HEK293 (cell line): ENCODE measurements around the gene CLTC.

Experiments used
- CTCF ChIA-PET: fragments of 350-600 bp; formaldehyde crosslinking; extraction: SDS; loops from one replicate; lab custom pipeline; 2021; ENCODE audit warnings: antibody characterized with exemption; lab: Yijun Ruan, JAX
- POLR2A ChIA-PET: fragments of 300-600 bp; formaldehyde crosslinking; extraction: SDS; loops from one replicate; lab custom pipeline; 2020; ENCODE audit warnings: antibody characterized with exemption, inconsistent platforms; lab: Yijun Ruan, JAX
- H3K27ac ChIP-seq: fragments of 200-500 bp; sonication (Bioruptor generic); 2 replicates; pipeline ENCODE4 v1.5.1; 2014; ENCODE audit warnings: low read depth, low read length, control low read depth, inconsistent platforms; ENCODE audit errors: extremely low read depth
- H3K36me3 ChIP-seq, 2 experiments: fragments of 200-500 bp in 1 of 2; sonication (Bioruptor generic) in 1 of 2; 1 replicate in 1 of 2; 2 replicates in 1 of 2; pipeline ENCODE4 v1.5.1; 2014 to 2017; ENCODE audit warnings: inconsistent platforms in 2 of 2, low read length in 2 of 2; ENCODE audit not compliant: control insufficient read depth in 2 of 2, insufficient read depth in 1 of 2
- H3K4me1 ChIP-seq: fragments of 200-500 bp; sonication (Bioruptor generic); 2 replicates; pipeline ENCODE4 v1.5.1; 2014; ENCODE audit warnings: mild to moderate bottlenecking, low read length, inconsistent platforms; ENCODE audit not compliant: control insufficient read depth, insufficient read depth
- H3K4me3 ChIP-seq: 2 replicates; pipeline ENCODE4 v1.5.1; 2011; ENCODE audit warnings: low read depth, mild to moderate bottlenecking, control low read depth, low read length, moderate library complexity
- H3K9me3 ChIP-seq: fragments of 200-500 bp; sonication (Bioruptor generic); 2 replicates; pipeline ENCODE4 v1.5.1; 2014; ENCODE audit warnings: low read depth, low read length, inconsistent platforms; ENCODE audit not compliant: control insufficient read depth, insufficient read depth
- KLF10 ChIP-seq: fragments of 450-650 bp; IDR thresholded peaks from 2 replicates; pipeline ENCODE4 v1.5.1; 2018; ENCODE audit warnings: missing biosample characterization, mild to moderate bottlenecking, missing genetic modification characterization
- KLF8 ChIP-seq: fragments of 450-650 bp; formaldehyde crosslinking; IDR thresholded peaks from 2 replicates; pipeline ENCODE4 v1.5.1; 2016; ENCODE audit warnings: missing biosample characterization, missing genetic modification characterization
- MYNN ChIP-seq: fragments of 450-650 bp; formaldehyde crosslinking; IDR thresholded peaks from 2 replicates; pipeline ENCODE4 v1.5.1; 2016; ENCODE audit warnings: missing biosample characterization, missing genetic modification characterization, borderline replicate concordance
- MZF1 ChIP-seq: fragments of 450-650 bp; formaldehyde crosslinking; IDR thresholded peaks from 2 replicates; pipeline ENCODE4 v1.5.1; 2017; ENCODE audit warnings: missing biosample characterization, missing genetic modification characterization, borderline replicate concordance
- TCF7L2 ChIP-seq: IDR thresholded peaks from 2 replicates; pipeline ENCODE4 v1.6.1; 2011; ENCODE audit warnings: low read depth, mild to moderate bottlenecking, inconsistent platforms, low read length, moderate library complexity, borderline replicate concordance
- ZBTB11 ChIP-seq: fragments of 450-650 bp; formaldehyde crosslinking; conservative IDR thresholded peaks from 2 replicates; pipeline ENCODE4 v1.5.1; 2016; ENCODE audit warnings: low read depth, missing biosample characterization, missing genetic modification characterization
- ZBTB48 ChIP-seq: fragments of 450-650 bp; formaldehyde crosslinking; IDR thresholded peaks from 2 replicates; pipeline ENCODE4 v1.5.1; 2016; ENCODE audit warnings: missing biosample characterization, missing genetic modification characterization
- ZBTB7A ChIP-seq: fragments of 450-650 bp; formaldehyde crosslinking; IDR thresholded peaks from 2 replicates; pipeline ENCODE4 v1.5.1; 2016; ENCODE audit warnings: low read depth, missing biosample characterization, missing genetic modification characterization
- ZFP37 ChIP-seq: fragments of 450-650 bp; formaldehyde crosslinking; IDR thresholded peaks from 2 replicates; pipeline ENCODE4 v1.5.1; 2016; ENCODE audit warnings: missing biosample characterization, missing genetic modification characterization
- ZFP69B ChIP-seq: fragments of 450-650 bp; formaldehyde crosslinking; IDR thresholded peaks from 2 replicates; pipeline ENCODE4 v1.5.1; 2016; ENCODE audit warnings: missing biosample characterization, missing genetic modification characterization
- ZNF157 ChIP-seq: fragments of 450-650 bp; formaldehyde crosslinking; IDR thresholded peaks from 2 replicates; pipeline ENCODE4 v1.5.1; 2016; ENCODE audit warnings: missing biosample characterization, missing genetic modification characterization
- ZNF169 ChIP-seq: fragments of 450-650 bp; formaldehyde crosslinking; IDR thresholded peaks from 2 replicates; pipeline ENCODE4 v1.5.1; 2016; ENCODE audit warnings: missing biosample characterization, missing genetic modification characterization
- ZNF266 ChIP-seq: fragments of 450-650 bp; formaldehyde crosslinking; IDR thresholded peaks from 2 replicates; pipeline ENCODE4 v1.5.1; 2016; ENCODE audit warnings: missing biosample characterization, missing genetic modification characterization, low read depth
- ZNF335 ChIP-seq: fragments of 450-650 bp; formaldehyde crosslinking; conservative IDR thresholded peaks from 2 replicates; pipeline ENCODE4 v1.5.1; 2016; ENCODE audit warnings: missing biosample characterization, missing genetic modification characterization
- ZNF510 ChIP-seq: fragments of 450-650 bp; formaldehyde crosslinking; IDR thresholded peaks from 2 replicates; pipeline ENCODE4 v1.5.1; 2018; ENCODE audit warnings: mild to moderate bottlenecking, missing genetic modification characterization, missing biosample characterization; ENCODE audit not compliant: insufficient replicate concordance
- ZNF518A ChIP-seq: fragments of 450-650 bp; formaldehyde crosslinking; conservative IDR thresholded peaks from 2 replicates; pipeline ENCODE4 v1.5.1; 2016; ENCODE audit warnings: low read depth, missing biosample characterization, missing genetic modification characterization
- ZNF521 ChIP-seq: fragments of 450-650 bp; formaldehyde crosslinking; IDR thresholded peaks from 2 replicates; pipeline ENCODE4 v1.5.1; 2017; ENCODE audit warnings: missing biosample characterization, mild to moderate bottlenecking, missing genetic modification characterization
- ZNF529 ChIP-seq: fragments of 450-650 bp; formaldehyde crosslinking; IDR thresholded peaks from 2 replicates; pipeline ENCODE4 v1.5.1; 2017; ENCODE audit warnings: missing genetic modification characterization, missing biosample characterization; ENCODE audit not compliant: insufficient replicate concordance
- ZNF530 ChIP-seq: fragments of 450-650 bp; formaldehyde crosslinking; IDR thresholded peaks from 2 replicates; pipeline ENCODE4 v1.5.1; 2016; ENCODE audit warnings: low read depth, missing biosample characterization, missing genetic modification characterization
- ZNF549 ChIP-seq: fragments of 450-650 bp; IDR thresholded peaks from 2 replicates; pipeline ENCODE4 v1.5.1; 2018; ENCODE audit warnings: missing biosample characterization, missing genetic modification characterization, mild to moderate bottlenecking, inconsistent platforms, moderate library complexity
- ZNF580 ChIP-seq: fragments of 450-650 bp; formaldehyde crosslinking; IDR thresholded peaks from 2 replicates; pipeline ENCODE4 v1.5.1; 2016; ENCODE audit warnings: missing biosample characterization, missing genetic modification characterization
- ZNF645 ChIP-seq: fragments of 450-650 bp; formaldehyde crosslinking; IDR thresholded peaks from 2 replicates; pipeline ENCODE4; 2016; ENCODE audit warnings: missing biosample characterization, missing genetic modification characterization

The CLTC gene

GRCh38 chr17:59632398-59632797 lies 12.7 kb downstream of the CLTC start:
- Histone ChIP-seq H3K4me3 (no peak overlapping the region), H3K27ac (no peak overlapping the region), H3K9me3 (no peaks in the 10 kb centered on the region), H3K4me1 (peaks cover 6% of the 10 kb centered on the region; the same call in 1 of the 2 replicates), H3K36me3 (peaks cover 0 to 15% of the 10 kb centered on the region in 2 experiments; a peak in 2 of 3 replicates)
- CTCF ChIA-PET, result interaction anchor here (0.6 kb wide), 1 partner anchor 25 kb away, joined by 3 read pairs; no protein-coding TSS in a partner anchor
- no peak for TF ChIP-seq ZNF521 (tag by site-specific recombination)
- no peak for TF ChIP-seq ZNF266 (tag by site-specific recombination)
- no peak for TF ChIP-seq KLF10 (tag by site-specific recombination)
- TF ChIP-seq KLF8 (tag by site-specific recombination), result no peak
- TF ChIP-seq ZBTB7A (tag by site-specific recombination), result no peak
- TF ChIP-seq ZBTB48 (tag by site-specific recombination), result no peak
- TF ChIP-seq ZNF157, result no peak
- POLR2A ChIA-PET, result interaction anchor here (0.6 kb wide), 1 partner anchor 12 kb away, joined by 3 read pairs; no protein-coding TSS in a partner anchor

GRCh38 chr17:59633658-59634359 lies 14.1 kb downstream of the CLTC start:
- Histone ChIP-seq H3K36me3 (peaks cover 0 to 9% of the 10 kb centered on the region in 2 experiments; a peak in 2 of 3 replicates), H3K4me3 (no peak overlapping the region), H3K27ac (no peak overlapping the region), H3K4me1 (no peaks in the 10 kb centered on the region), H3K9me3 (no peaks in the 10 kb centered on the region)
- ChIA-PET POLR2A (interaction anchor here (1.7 kb wide), 1 partner anchor 14 kb away, joined by 5 read pairs; the partner anchor contains the start of gene CLTC), CTCF (interaction anchor here (0.6 kb wide), 2 partner anchors 11 to 113 kb away, joined by 3 read pairs; no protein-coding TSS in a partner anchor)
- TF ChIP-seq ZFP69B (no peak), ZNF529 (tag by site-specific recombination) (no peak), ZNF335 (tag by site-specific recombination) (no peak), ZFP37 (no peak), ZNF518A (tag by site-specific recombination) (no peak), ZNF580 (tag by site-specific recombination) (no peak), ZNF510 (no peak), ZNF645 (no peak), MYNN (no peak), ZBTB11 (tag by site-specific recombination) (no peak), ZNF169 (tag by site-specific recombination) (no peak), MZF1 (no peak), ZNF530 (tag by site-specific recombination) (no peak), ZNF549 (tag by site-specific recombination) (no peak), TCF7L2 (no peak)
